HG02943 (cell line): ENCODE results near the gene SGPP2.

Experiments used
- ATAC-seq: cut with Tn5 transposase; IDR thresholded peaks from one replicate; pipeline ENCODE4 v1.9.1; 2021; ENCODE audit warnings: mild to moderate bottlenecking, low read depth, moderate library complexity; ENCODE audit not compliant: unreplicated experiment

The SGPP2 gene

GRCh38 chr2:222459983-222460382 is 35.6 kb downstream of the SGPP2 start:
- ATAC-seq = no peak

GRCh38 chr2:222465746-222466145 is 41.4 kb downstream of the SGPP2 start:
- no peak for ATAC-seq

GRCh38 chr2:222468346-222468745 is 44.0 kb downstream of the SGPP2 start:
- no peak for ATAC-seq

GRCh38 chr2:222470802-222471468 is 46.6 kb downstream of the SGPP2 start:
- ATAC-seq = no peak

GRCh38 chr2:222477962-222478608 is 53.7 kb downstream of the SGPP2 start:
- no peak for ATAC-seq

- ATAC-seq = no peak
These were observed 55.5 kb downstream of the SGPP2 start for GRCh38 chr2:222479859-222480258.

- ATAC-seq = no peak
These were observed 56.2 kb downstream of the SGPP2 start for GRCh38 chr2:222480497-222480896.

GRCh38 chr2:222481941-222482340 is 57.6 kb downstream of the SGPP2 start:
- no peak for ATAC-seq

GRCh38 chr2:222483513-222484039 is 59.2 kb downstream of the SGPP2 start:
- no peak for ATAC-seq

GRCh38 chr2:222485367-222486211 is 61.2 kb downstream of the SGPP2 start:
- no peak for ATAC-seq

GRCh38 chr2:222490131-222490530 is 65.8 kb downstream of the SGPP2 start:
- no peak for ATAC-seq

GRCh38 chr2:222492683-222493082 is 68.3 kb downstream of the SGPP2 start:
- ATAC-seq = no peak

GRCh38 chr2:222494104-222494739 is 69.9 kb downstream of the SGPP2 start:
- no peak for ATAC-seq

GRCh38 chr2:222495388-222495787 is 71.0 kb downstream of the SGPP2 start:
- no peak for ATAC-seq

- ATAC-seq = no peak
These were observed 74.9 kb downstream of the SGPP2 start for GRCh38 chr2:222499226-222499625.

GRCh38 chr2:222504191-222504590 is 79.8 kb downstream of the SGPP2 start:
- no peak for ATAC-seq

- ATAC-seq = peak; percentile 98
These were observed 80.4 kb downstream of the SGPP2 start for GRCh38 chr2:222504719-222505118.

GRCh38 chr2:222506230-222506935 is 82.0 kb downstream of the SGPP2 start:
- no peak for ATAC-seq

- no peak for ATAC-seq
These were observed 90.6 kb downstream of the SGPP2 start for GRCh38 chr2:222514901-222515300.
